Upper lobe of left lung (tissue), 4 donors: ENCODE results near the gene INTS6.

Source experiments
- CTCF ChIP-seq, 6 experiments: fragments of 450-650 bp in 4 of 6; fragments of 200-600 bp in 2 of 6; sonication (generic) in 2 of 6; IDR thresholded peaks; one replicate each; pipeline ENCODE4 v1.5.1; 2016 to 2019; ENCODE audit warnings: antibody characterized with exemption in 6 of 6
- POLR2AphosphoS5 ChIP-seq, 2 donors: sonication (generic); formaldehyde crosslinking; IDR thresholded peaks; one replicate each; pipeline ENCODE4 v1.5.1; 2017; ENCODE audit warnings: antibody characterized with exemption in 2 of 2

- TF ChIP-seq CTCF (IDR thresholded peaks at IDR 0.05) (no peak), POLR2AphosphoS5 (IDR thresholded peaks at IDR 0.05) (peak; percentile 99 to 100)
These were observed at the start of gene INTS6 for GRCh38 chr13:51452361-51453206.
